Karpas-422 (cell line): Measurements from ENCODE around the gene CYLD. TPM values are rescaled to one million over a fixed set of nuclear protein-coding genes. Genes with fewer than 3 reads are reported as not detected.

Experiments used
- DNase-seq: peaks from one replicate; pipeline ENCODE4 v3.0.0-alpha.2; 2015
- H2AFZ ChIP-seq: fragments of 200-600 bp; sonication (generic); 2 replicates; pipeline ENCODE4 v1.6.1; 2014; ENCODE audit warnings: antibody characterized with exemption, low read length, mixed read lengths
- H3K27ac ChIP-seq: fragments of 200-600 bp; sonication (generic); 2 replicates; pipeline ENCODE4 v1.5.1; 2014; ENCODE audit warnings: mild to moderate bottlenecking, low read length, moderate library complexity
- H3K27me3 ChIP-seq: fragments of 200-600 bp; sonication (generic); 2 replicates; pipeline ENCODE4 v1.6.1; 2014; ENCODE audit warnings: low read length, mixed read lengths
- H3K36me3 ChIP-seq: fragments of 200-600 bp; sonication (generic); 2 replicates; pipeline ENCODE4 v1.6.1; 2014; ENCODE audit warnings: low read length, mixed read lengths; ENCODE audit not compliant: insufficient read depth
- H3K4me1 ChIP-seq: fragments of 200-600 bp; sonication (generic); 2 replicates; pipeline ENCODE4 v1.6.1; 2014; ENCODE audit warnings: mild to moderate bottlenecking, low read length, mixed read lengths
- H3K4me2 ChIP-seq: fragments of 200-600 bp; sonication (generic); 2 replicates; pipeline ENCODE4 v1.6.1; 2014; ENCODE audit warnings: low read length, low read depth, mild to moderate bottlenecking; ENCODE audit not compliant: poor library complexity, severe bottlenecking
- H3K4me3 ChIP-seq: fragments of 200-600 bp; sonication (generic); 2 replicates; pipeline ENCODE4 v1.5.1; 2014; ENCODE audit warnings: mild to moderate bottlenecking, antibody characterized with exemption, low read length, mixed read lengths
- H3K79me2 ChIP-seq: fragments of 200-600 bp; sonication (generic); 2 replicates; pipeline ENCODE4 v1.6.1; 2014; ENCODE audit warnings: mild to moderate bottlenecking, low read length, mixed read lengths
- H3K9ac ChIP-seq: fragments of 200-600 bp; sonication (generic); 2 replicates; pipeline ENCODE4 v1.6.0; 2014; ENCODE audit warnings: low read length
- H3K9me2 ChIP-seq: fragments of 200-600 bp; sonication (generic), shearing (Covaris generic); replicated peaks from 2 replicates; pipeline ENCODE4 v1.6.0; 2014; ENCODE audit warnings: mild to moderate bottlenecking, low read length, moderate library complexity; ENCODE audit not compliant: insufficient read depth
- H3K9me3 ChIP-seq: fragments of 300-700, 200-600 bp; sonication (generic); 2 replicates; pipeline ENCODE4 v1.6.1; 2014; ENCODE audit warnings: low read length, mixed read lengths
- H4K20me1 ChIP-seq: fragments of 200-600 bp; sonication (generic); 2 replicates; pipeline ENCODE4 v1.6.1; 2014; ENCODE audit warnings: mild to moderate bottlenecking, antibody characterized with exemption, low read length, low read depth; ENCODE audit not compliant: insufficient read depth
- total RNA-seq: library from RNA; depleted of rRNA; stranded (reverse); fragments of >200 nt; shearing (Covaris generic); gene quantifications from 2 replicates; pipeline ENCODE4 v1.2.3, GENCODE V29; 2014; ENCODE audit warnings: low replicate concordance; rRNA removed

Gene CYLD
- total RNA-seq, result 37.5 and 44.4 TPM in 2 replicates

DNA sequence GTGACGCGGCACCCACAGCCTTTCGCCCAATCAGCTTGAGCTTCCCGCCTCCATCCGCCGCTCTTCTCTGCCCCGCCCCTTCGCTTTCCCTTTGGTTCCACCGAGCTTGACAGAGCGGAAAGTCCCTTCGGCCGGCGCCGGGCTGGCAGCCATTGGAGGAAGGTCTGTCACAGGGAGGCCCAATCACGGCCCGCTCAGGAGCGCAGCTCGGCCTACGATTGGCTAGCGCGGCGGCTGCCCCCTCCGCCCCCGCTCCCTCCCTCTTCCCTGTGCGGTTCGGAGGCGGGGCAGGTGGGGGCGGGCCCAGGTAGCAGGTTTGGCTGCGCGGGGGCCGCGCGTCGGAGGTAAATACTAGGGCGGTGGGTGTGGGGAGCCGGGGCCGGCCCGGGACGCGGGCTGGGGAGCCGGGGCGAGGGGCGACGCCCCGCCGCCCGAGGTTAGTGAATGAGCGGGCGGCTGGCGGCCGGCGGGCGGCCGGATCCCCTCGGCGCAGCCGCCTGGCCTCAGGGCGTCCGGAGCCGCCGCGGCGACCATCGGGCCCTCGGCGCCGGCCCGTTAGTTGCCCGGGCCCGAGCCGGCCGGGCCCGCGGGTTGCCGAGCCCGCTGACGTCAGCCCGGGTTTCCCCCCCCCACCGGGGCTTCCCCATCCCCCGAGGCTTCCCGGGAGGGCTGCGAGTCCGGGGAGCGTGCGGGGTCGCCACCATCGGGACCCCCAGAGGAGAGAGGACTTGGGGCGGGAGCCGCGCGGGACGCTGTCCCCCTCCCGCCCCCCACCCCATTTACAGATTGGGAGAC lies at the start of gene CYLD:
CYLD (plus strand) TSS at position 306 of the 795 bp plus-strand sequence. CDS start 7,613 bp downstream, outside the sequence.
- DNase-seq, result peak; percentile 100
- Histone ChIP-seq H3K27me3 (no peaks in the 10 kb centered on the region), H3K4me2 (peak within 1 kb of the TSS; percentile 75), H3K9me2 (no peaks in the 10 kb centered on the region), H3K36me3 (no peaks in the 10 kb centered on the region), H3K79me2 (peaks cover 12% of the 10 kb centered on the region; the same call in 1 of the 2 replicates), H3K9ac (peak within 1 kb of the TSS; percentile 86), H3K4me3 (peak within 1 kb of the TSS; percentile 87), H3K27ac (no peak within 1 kb of the TSS), H3K4me1 (peaks cover 28% of the 10 kb centered on the region), H3K9me3 (no peaks in the 10 kb centered on the region), H2AFZ (peak within 1 kb of the TSS; percentile 64), H4K20me1 (no peaks in the 10 kb centered on the region)

DNA sequence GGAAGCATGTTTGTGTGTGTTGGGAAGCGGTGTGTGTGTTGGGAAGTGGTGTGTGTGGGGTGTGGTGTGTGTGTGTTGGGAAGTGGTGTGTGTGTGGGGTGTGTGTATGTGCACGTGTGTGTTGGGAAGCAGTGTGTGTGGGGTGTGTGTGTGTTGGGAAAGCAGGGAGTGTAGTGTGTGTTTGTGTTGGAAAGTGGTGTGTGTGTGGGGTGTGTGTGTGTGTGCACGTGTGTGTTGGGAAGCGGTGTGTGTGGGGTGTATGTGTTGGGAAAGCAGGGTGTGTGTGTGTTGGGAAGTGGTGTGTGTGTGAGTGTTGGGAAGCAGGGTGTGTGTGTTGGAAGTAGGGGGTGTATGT lies 49.3 kb upstream of the CYLD start:
- Histone ChIP-seq H3K4me2 (no peak overlapping the region), H3K4me1 (no peaks in the 10 kb centered on the region), H3K4me3 (no peak overlapping the region)

DNA sequence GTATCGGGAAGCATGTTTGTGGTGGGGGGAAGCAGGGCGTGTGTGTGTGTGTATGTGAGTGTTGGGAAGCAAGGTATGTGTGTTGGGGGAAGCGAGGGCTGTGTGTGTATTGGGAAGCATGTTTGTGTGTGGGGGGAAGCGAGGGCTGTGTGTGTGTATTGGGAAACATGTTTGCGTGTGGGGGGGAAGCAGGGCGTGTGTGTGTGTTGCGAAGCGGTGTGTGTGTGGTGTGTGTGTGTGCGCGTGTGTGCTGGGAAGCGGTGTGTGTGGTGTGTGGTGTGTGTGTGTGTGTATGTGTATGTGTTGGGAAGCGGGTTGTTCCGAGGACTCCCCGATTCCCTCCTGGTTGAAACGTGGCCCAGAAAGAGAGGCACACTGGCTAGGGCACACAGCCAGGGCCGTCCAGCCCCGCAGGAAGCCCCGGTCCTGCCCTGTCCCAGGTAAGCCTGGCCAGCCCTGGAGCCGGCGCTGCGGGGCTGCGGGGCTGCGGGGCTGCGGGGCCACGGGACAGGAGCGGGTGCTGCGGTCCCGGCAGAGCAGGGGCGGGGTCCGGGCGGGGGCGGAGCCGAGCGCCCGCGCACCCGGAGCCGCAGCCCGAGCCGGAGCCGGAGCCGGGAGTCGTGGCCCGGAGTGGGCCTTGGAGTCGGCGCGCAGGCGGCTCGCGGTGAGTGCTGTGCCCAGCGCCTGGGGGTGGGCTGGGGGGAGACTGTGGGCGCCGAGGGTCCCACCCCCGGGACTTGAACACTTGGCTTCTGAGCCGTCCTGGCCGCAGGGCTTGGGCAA lies 48.7 kb upstream of the CYLD start, which contains the start of gene NOD2:
NOD2 (plus strand) TSS at position 608 of the 783 bp plus-strand sequence. CDS start 5,890 bp downstream, outside the sequence.
- H3K4me3 ChIP-seq, result no peak within 1 kb of the TSS
- H3K4me1 ChIP-seq, result peaks cover 3% of the 10 kb centered on the region; the same call in 1 of the 2 replicates
- no peaks in the 10 kb centered on the region for H3K27me3 ChIP-seq
- no peak for DNase-seq
- H3K9ac ChIP-seq, result no peak within 1 kb of the TSS
- H3K79me2 ChIP-seq, result no peaks in the 10 kb centered on the region
- H3K9me2 ChIP-seq, result no peaks in the 10 kb centered on the region
- no peaks in the 10 kb centered on the region for H3K9me3 ChIP-seq
- no peak within 1 kb of the TSS for H2AFZ ChIP-seq
- H4K20me1 ChIP-seq, result no peaks in the 10 kb centered on the region
- H3K27ac ChIP-seq, result no peak within 1 kb of the TSS
- no peaks in the 10 kb centered on the region for H3K36me3 ChIP-seq
- H3K4me2 ChIP-seq, result no peak within 1 kb of the TSS

More for the DNA sequence above, 49.3 kb upstream of the CYLD start:
- H3K36me3 ChIP-seq, result no peaks in the 10 kb centered on the region
- H3K27me3 ChIP-seq, result no peaks in the 10 kb centered on the region
- H2AFZ ChIP-seq, result no peak overlapping the region
- no peaks in the 10 kb centered on the region for H3K79me2 ChIP-seq
- H4K20me1 ChIP-seq, result no peaks in the 10 kb centered on the region
- H3K9ac ChIP-seq, result no peak overlapping the region
- no peaks in the 10 kb centered on the region for H3K9me3 ChIP-seq
- DNase-seq, result no peak
- H3K27ac ChIP-seq, result no peak overlapping the region
- no peaks in the 10 kb centered on the region for H3K9me2 ChIP-seq

DNA sequence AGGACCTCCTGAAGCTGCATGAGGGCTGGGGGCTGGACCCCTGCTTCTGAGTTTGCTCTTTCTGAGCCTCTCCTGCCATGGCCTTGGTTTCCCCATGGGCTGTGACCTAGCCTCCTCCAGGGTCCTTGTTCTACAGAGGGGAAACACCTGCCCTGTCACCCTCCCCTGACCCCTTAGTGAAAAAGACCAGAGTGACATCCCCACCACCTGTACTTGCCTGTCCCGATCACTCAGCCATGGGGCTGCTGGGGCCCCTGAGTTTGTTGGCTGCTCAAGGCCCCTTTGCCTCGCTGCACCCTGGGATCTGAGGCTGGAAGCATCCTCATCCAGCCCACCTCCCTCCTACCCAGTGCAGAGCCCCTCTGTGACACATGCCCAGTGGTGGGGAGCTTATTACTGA lies 47.7 kb upstream of the CYLD start:
- no peaks in the 10 kb centered on the region for H3K27me3 ChIP-seq
- H3K9ac ChIP-seq, result no peak overlapping the region
- H3K79me2 ChIP-seq, result no peaks in the 10 kb centered on the region
- no peak overlapping the region for H3K4me2 ChIP-seq
- no peaks in the 10 kb centered on the region for H4K20me1 ChIP-seq
- peaks cover 3% of the 10 kb centered on the region; the same call in 1 of the 2 replicates for H3K4me1 ChIP-seq
- H3K9me3 ChIP-seq, result no peaks in the 10 kb centered on the region
- no peak overlapping the region for H2AFZ ChIP-seq
- no peak overlapping the region for H3K4me3 ChIP-seq
- no peak overlapping the region for H3K27ac ChIP-seq
- no peak for DNase-seq
- no peaks in the 10 kb centered on the region for H3K9me2 ChIP-seq
- no peaks in the 10 kb centered on the region for H3K36me3 ChIP-seq

DNA sequence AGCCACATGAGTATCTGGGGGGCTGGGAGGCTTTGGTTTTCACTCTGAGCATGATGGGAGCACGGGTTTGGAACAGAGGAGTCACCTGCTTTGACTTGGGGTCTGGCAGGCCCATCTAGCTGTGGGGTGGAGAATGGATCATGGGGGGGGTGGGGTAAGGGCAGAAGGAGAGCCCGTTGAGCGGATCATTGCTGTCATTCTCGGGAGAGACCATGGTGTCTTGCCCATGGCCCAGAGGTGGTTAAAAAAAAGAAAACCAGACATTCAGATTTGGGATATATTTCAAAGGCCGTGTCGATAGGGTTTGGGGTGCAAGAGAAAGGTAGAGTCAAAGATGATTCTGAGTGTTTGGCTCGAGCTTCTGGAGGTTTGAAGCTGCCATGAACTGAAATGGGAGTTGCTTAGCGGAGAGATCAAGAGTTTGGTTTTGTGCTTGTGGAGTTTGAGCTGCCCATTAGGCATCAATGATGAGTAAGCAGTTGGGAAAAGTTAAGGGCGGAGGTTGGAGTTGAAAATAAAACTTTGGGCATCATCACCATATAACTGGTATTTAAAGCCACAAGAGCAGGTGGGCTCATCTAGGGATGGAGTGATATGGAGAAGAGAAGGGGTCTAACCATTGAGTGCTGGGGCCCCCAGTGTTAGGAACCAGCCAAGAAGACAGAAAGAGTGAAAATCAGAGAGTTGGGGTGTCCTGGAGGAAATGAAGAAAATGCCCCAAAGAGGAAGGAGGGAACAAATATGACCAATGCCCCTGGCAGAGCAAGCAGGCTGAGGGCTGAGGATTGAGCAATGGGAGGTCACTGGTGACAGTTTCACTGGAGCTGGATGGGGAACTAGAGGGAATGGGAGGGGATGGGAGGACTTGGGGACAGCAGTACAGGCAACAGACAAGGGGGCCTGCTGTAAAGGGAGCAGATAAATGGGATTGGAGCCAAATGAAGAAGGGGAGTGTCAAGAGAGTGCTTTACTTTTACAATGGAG lies 46.6 kb upstream of the CYLD start:
- H3K9me3 ChIP-seq, result no peaks in the 10 kb centered on the region
- no peaks in the 10 kb centered on the region for H4K20me1 ChIP-seq
- DNase-seq, result no peak
- H3K27ac ChIP-seq, result no peak overlapping the region
- no peaks in the 10 kb centered on the region for H3K27me3 ChIP-seq
- H3K9me2 ChIP-seq, result no peaks in the 10 kb centered on the region
- H3K36me3 ChIP-seq, result no peaks in the 10 kb centered on the region
- no peaks in the 10 kb centered on the region for H3K79me2 ChIP-seq
- no peak overlapping the region for H3K4me2 ChIP-seq
- peaks cover 3% of the 10 kb centered on the region; the same call in 1 of the 2 replicates for H3K4me1 ChIP-seq
- no peak overlapping the region for H2AFZ ChIP-seq
- H3K4me3 ChIP-seq, result no peak overlapping the region
- no peak overlapping the region for H3K9ac ChIP-seq

DNA sequence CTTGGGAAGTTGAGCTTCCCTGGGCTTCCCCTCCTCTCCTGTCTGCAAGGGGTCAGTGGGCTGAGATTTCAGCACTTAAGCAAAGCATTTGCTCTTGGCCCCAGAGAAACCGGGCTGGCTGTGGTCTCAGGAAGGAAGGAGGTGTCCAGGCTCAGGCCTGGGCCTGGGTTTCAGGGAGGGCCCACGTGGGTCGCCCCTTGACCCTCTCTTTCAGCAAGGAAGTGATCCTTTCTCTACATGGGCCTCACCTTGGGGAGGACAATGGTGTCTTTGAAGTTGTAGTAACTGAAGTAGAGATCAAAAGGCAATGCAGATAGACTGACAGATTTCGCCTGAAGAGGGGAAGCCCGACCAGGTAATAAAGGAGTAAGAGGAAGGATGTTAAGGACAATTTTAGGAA lies 45.8 kb upstream of the CYLD start:
- Histone ChIP-seq H3K9me3 (no peaks in the 10 kb centered on the region), H3K79me2 (no peaks in the 10 kb centered on the region), H3K4me2 (no peak overlapping the region), H3K36me3 (no peaks in the 10 kb centered on the region), H3K4me3 (no peak overlapping the region), H3K4me1 (peaks cover 3% of the 10 kb centered on the region; the same call in 1 of the 2 replicates), H3K9ac (no peak overlapping the region), H4K20me1 (no peaks in the 10 kb centered on the region), H3K27ac (no peak overlapping the region), H2AFZ (no peak overlapping the region), H3K27me3 (no peaks in the 10 kb centered on the region), H3K9me2 (no peaks in the 10 kb centered on the region)
- no peak for DNase-seq

DNA sequence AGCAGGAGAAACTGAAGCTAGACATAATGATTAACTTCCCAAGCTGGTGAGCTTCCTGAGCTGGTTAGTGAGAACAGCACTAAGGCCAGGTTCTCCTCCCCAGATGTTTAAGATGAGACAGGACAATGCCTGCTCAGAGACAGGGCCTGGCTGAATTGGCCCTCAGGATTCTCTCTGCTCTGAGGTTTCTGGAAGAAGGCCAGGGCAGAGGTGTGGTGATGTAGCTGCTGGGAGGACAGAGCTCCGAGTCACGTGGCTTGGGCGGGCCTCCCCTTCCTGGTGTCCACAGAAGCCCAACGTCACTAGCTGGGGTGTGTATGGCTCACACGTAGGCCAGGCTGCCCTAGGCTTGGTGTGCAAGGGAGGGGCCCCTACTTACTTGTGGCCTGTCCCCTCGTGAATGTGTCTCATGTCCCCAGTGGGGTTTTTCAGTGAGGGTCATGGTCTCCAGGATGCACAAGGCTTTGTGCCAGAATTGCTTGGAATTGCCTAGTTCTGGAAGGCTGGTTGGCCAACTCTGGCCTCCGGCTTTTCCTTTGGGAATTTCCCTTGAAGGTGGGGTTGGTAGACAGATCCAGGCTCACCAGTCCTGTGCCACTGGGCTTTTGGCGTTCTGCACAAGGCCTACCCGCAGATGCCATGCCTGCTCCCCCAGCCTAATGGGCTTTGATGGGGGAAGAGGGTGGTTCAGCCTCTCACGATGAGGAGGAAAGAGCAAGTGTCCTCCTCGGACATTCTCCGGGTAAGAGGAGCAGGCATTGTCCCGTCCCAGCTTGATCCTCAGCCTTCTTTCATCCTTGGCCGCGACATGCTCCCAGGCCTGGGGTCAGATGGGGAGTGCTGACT lies 45.1 kb upstream of the CYLD start:
- no peak overlapping the region for H3K9ac ChIP-seq
- peak; percentile 47 for DNase-seq

More for the DNA sequence above, 45.1 kb upstream of the CYLD start:
- no peaks in the 10 kb centered on the region for H3K9me3 ChIP-seq
- H3K79me2 ChIP-seq, result no peaks in the 10 kb centered on the region
- H4K20me1 ChIP-seq, result no peaks in the 10 kb centered on the region
- H3K27me3 ChIP-seq, result no peaks in the 10 kb centered on the region
- H3K4me2 ChIP-seq, result no peak overlapping the region
- H3K36me3 ChIP-seq, result no peaks in the 10 kb centered on the region
- no peak overlapping the region for H3K4me3 ChIP-seq
- no peak overlapping the region for H3K27ac ChIP-seq
- peaks cover 3% of the 10 kb centered on the region; the same call in 1 of the 2 replicates for H3K4me1 ChIP-seq
- H2AFZ ChIP-seq, result peak overlapping the region; percentile 62; the same call in 1 of the 2 replicates
- no peaks in the 10 kb centered on the region for H3K9me2 ChIP-seq
